SU-DHL-6 (cell line): ENCODE measurements around the gene SLC33A1.

ENCODE experiments used
- H2AFZ ChIP-seq: fragments of 200-600 bp; sonication (generic); 2 replicates; pipeline ENCODE4 v1.6.1; 2014; ENCODE audit warnings: low read depth, mild to moderate bottlenecking, moderate library complexity, mixed read lengths, antibody characterized with exemption, low read length; ENCODE audit not compliant: severe bottlenecking
- H3F3A ChIP-seq: fragments of 200-600 bp; shearing (Covaris generic); 2 replicates; pipeline ENCODE4 v1.6.0; 2016; ENCODE audit warnings: antibody characterized with exemption, mild to moderate bottlenecking; ENCODE audit not compliant: insufficient read depth
- H3K27ac ChIP-seq: fragments of 200-600 bp; sonication (generic); 2 replicates; pipeline ENCODE4 v1.5.1; 2016; ENCODE audit warnings: low read depth, mild to moderate bottlenecking, low read length, moderate library complexity, mixed read lengths
- H3K27me3 ChIP-seq: fragments of 200-600 bp; sonication (generic), shearing (Covaris generic); 2 replicates; pipeline ENCODE4 v1.6.0; 2014; ENCODE audit warnings: mild to moderate bottlenecking, low read length
- H3K36me3 ChIP-seq: fragments of 200-600 bp; sonication (generic); 2 replicates; pipeline ENCODE4 v1.6.1; 2014; ENCODE audit warnings: mild to moderate bottlenecking, low read length, mixed read lengths
- H3K4me2 ChIP-seq: fragments of 300-600, 200-600 bp; shearing (Covaris generic), sonication (generic); 2 replicates; pipeline ENCODE4 v1.6.0; 2014; ENCODE audit warnings: low read length, low read depth, mild to moderate bottlenecking; ENCODE audit not compliant: poor library complexity, severe bottlenecking
- H3K4me3 ChIP-seq: fragments of 200-600 bp; sonication (generic); 2 replicates; pipeline ENCODE4 v1.5.1; 2014; ENCODE audit warnings: antibody characterized with exemption, low read length, mild to moderate bottlenecking, mixed read lengths; ENCODE audit not compliant: insufficient read depth, poor library complexity, severe bottlenecking
- H3K79me2 ChIP-seq: fragments of 200-600 bp; sonication (generic); 2 replicates; pipeline ENCODE4 v1.6.1; 2014; ENCODE audit warnings: mild to moderate bottlenecking, low read length, moderate library complexity; ENCODE audit not compliant: insufficient read depth
- H3K9ac ChIP-seq: fragments of 200-600 bp; sonication (generic); 2 replicates; pipeline ENCODE4 v1.7.0; 2014; ENCODE audit warnings: mild to moderate bottlenecking, low read length
- H3K9me2 ChIP-seq: fragments of 200-600 bp; sonication (generic); replicated peaks from 2 replicates; pipeline ENCODE4 v1.6.1; 2014; ENCODE audit warnings: low read length; ENCODE audit not compliant: insufficient read depth
- H3K9me3 ChIP-seq: fragments of 200-600 bp; sonication (generic); 2 replicates; pipeline ENCODE4 v1.6.1; 2014; ENCODE audit warnings: low read length, mixed read lengths; ENCODE audit not compliant: insufficient read depth
- H4K20me1 ChIP-seq: fragments of 200-600 bp; sonication (generic); 2 replicates; pipeline ENCODE4 v1.6.1; 2014; ENCODE audit warnings: low read depth, mild to moderate bottlenecking, antibody characterized with exemption, low read length, moderate library complexity, mixed read lengths
- EZH2phosphoT487 ChIP-seq: fragments of 200-600 bp; sonication (generic), shearing (Covaris generic); conservative IDR thresholded peaks from 2 replicates; pipeline ENCODE4 v1.6.1; 2018; ENCODE audit warnings: mild to moderate bottlenecking, antibody characterized with exemption, low read length, moderate library complexity, mixed read lengths
- TF ChIP-seq, protein P1 (sequence below): fragments of 200-600 bp; sonication (generic); IDR thresholded peaks from one replicate; pipeline ENCODE4 v1.5.1; 2017; ENCODE audit warnings: antibody characterized with exemption, mild to moderate bottlenecking, low read length, moderate library complexity; ENCODE audit not compliant: insufficient read depth, poor library complexity, severe bottlenecking

SLC33A1 gene

GRCh38 chr3:155880286-155880685 lies 26.1 kb upstream of the SLC33A1 start:
- no peak overlapping the region for H2AFZ ChIP-seq
- H4K20me1 ChIP-seq: peaks cover 51% of the 10 kb centered on the region
- no peak overlapping the region for H3K27ac ChIP-seq
- H3K36me3 ChIP-seq: no peaks in the 10 kb centered on the region
- H3K9me2 ChIP-seq: no peaks in the 10 kb centered on the region
- peak overlapping the region; percentile 6 for H3K4me2 ChIP-seq
- no peaks in the 10 kb centered on the region for H3K27me3 ChIP-seq
- peaks cover 99% of the 10 kb centered on the region for H3K79me2 ChIP-seq
- no peaks in the 10 kb centered on the region for H3F3A ChIP-seq
- H3K4me3 ChIP-seq: no peak overlapping the region
- H3K9ac ChIP-seq: no peak overlapping the region
- TF ChIP-seq, protein P1, sequence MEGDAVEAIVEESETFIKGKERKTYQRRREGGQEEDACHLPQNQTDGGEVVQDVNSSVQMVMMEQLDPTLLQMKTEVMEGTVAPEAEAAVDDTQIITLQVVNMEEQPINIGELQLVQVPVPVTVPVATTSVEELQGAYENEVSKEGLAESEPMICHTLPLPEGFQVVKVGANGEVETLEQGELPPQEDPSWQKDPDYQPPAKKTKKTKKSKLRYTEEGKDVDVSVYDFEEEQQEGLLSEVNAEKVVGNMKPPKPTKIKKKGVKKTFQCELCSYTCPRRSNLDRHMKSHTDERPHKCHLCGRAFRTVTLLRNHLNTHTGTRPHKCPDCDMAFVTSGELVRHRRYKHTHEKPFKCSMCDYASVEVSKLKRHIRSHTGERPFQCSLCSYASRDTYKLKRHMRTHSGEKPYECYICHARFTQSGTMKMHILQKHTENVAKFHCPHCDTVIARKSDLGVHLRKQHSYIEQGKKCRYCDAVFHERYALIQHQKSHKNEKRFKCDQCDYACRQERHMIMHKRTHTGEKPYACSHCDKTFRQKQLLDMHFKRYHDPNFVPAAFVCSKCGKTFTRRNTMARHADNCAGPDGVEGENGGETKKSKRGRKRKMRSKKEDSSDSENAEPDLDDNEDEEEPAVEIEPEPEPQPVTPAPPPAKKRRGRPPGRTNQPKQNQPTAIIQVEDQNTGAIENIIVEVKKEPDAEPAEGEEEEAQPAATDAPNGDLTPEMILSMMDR: no peak
- no peak for TF ChIP-seq EZH2phosphoT487
- no peaks in the 10 kb centered on the region for H3K9me3 ChIP-seq

DNA sequence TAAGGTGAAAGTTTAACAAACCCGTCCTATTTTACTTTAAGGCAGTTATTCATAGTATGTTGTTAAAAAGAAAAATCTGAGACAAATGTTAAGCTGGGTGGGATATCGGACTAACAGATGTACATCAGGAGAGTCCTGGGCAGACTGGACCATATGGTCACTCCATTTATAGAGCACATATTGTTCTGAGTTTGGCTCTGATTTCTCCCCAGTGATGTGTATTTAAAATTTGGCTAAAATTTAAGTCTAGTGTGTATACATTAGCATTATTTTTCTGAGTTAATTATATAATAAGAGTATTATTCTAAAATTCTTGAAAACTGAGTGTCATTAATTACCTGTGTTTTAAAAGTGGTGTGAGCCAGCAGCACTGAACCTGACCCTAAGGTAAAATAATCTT lies 22.3 kb upstream of the SLC33A1 start:
- Histone ChIP-seq H3K27me3 (no peaks in the 10 kb centered on the region), H4K20me1 (peaks cover 45% of the 10 kb centered on the region), H2AFZ (no peak overlapping the region), H3K4me2 (peak overlapping the region; percentile 13), H3K9ac (no peak overlapping the region), H3K27ac (no peak overlapping the region), H3K9me3 (no peaks in the 10 kb centered on the region), H3K79me2 (peaks cover 100% of the 10 kb centered on the region), H3F3A (no peaks in the 10 kb centered on the region), H3K36me3 (no peaks in the 10 kb centered on the region), H3K4me3 (no peak overlapping the region), H3K9me2 (no peaks in the 10 kb centered on the region)
- TF ChIP-seq EZH2phosphoT487: no peak
- TF ChIP-seq, protein P1: no peak

- Histone ChIP-seq H3F3A (no peaks in the 10 kb centered on the region), H3K27me3 (no peaks in the 10 kb centered on the region), H3K27ac (no peak overlapping the region), H3K4me3 (no peak overlapping the region), H3K9me2 (no peaks in the 10 kb centered on the region), H3K4me2 (peak overlapping the region; percentile 13), H3K9me3 (no peaks in the 10 kb centered on the region), H4K20me1 (peaks cover 45% of the 10 kb centered on the region), H2AFZ (no peak overlapping the region), H3K79me2 (peaks cover 100% of the 10 kb centered on the region), H3K9ac (no peak overlapping the region), H3K36me3 (no peaks in the 10 kb centered on the region)
- TF ChIP-seq, protein P1: no peak
- no peak for TF ChIP-seq EZH2phosphoT487
Observed at GRCh38 chr3:155876037-155876436, 21.8 kb upstream of the SLC33A1 start.
